DND-41 (cell line): Measurements from ENCODE around the gene DDX52.

Experiments
- CTCF ChIP-seq: IDR thresholded peaks from 2 replicates; pipeline ENCODE4 v1.5.1; 2012; ENCODE audit warnings: borderline replicate concordance, low read length, moderate library complexity, mild to moderate bottlenecking; ENCODE audit not compliant: poor library complexity, severe bottlenecking; ENCODE audit errors: extremely low read depth
- EZH2 ChIP-seq: IDR thresholded peaks from 3 replicates; pipeline ENCODE4 v1.6.1; 2012; ENCODE audit warnings: borderline replicate concordance, low read depth, mild to moderate bottlenecking, moderate library complexity, low read length, inconsistent platforms; ENCODE audit not compliant: severe bottlenecking

- TF ChIP-seq CTCF, result no peak
- TF ChIP-seq EZH2, result no peak
These were observed 8.6 kb upstream of the DDX52 start for GRCh38 chr17:37651849-37652248.
